AG04449 (cell line): Measurements from ENCODE around the gene CLCNKB.
"Not testable (repeated sequence)": the region's sequence is repeated elsewhere in the genome, so short reads cannot be mapped to it uniquely, and the experiment has no call there.

Source experiments
- CTCF ChIA-PET: fragments of 350-600 bp; formaldehyde crosslinking; extraction: SDS; loops from one replicate; lab custom pipeline; 2021; ENCODE audit warnings: antibody characterized with exemption; lab: Yijun Ruan, JAX
- POLR2A ChIA-PET: fragments of 400-600, 350-600 bp; formaldehyde crosslinking; extraction: SDS; loops from one replicate; lab custom pipeline; 2020; ENCODE audit warnings: antibody characterized with exemption, inconsistent platforms; lab: Yijun Ruan, JAX
- DNase-seq: peaks from one replicate; pipeline ENCODE4 v3.0.0-alpha.2; 2010; ENCODE audit warnings: low read depth, low spot score
- H3K4me3 ChIP-seq: 2 replicates; pipeline ENCODE4 v1.5.1; 2011; ENCODE audit warnings: low read depth, mild to moderate bottlenecking, control low read depth, low read length
- TF ChIP-seq, protein P1 (sequence below): IDR thresholded peaks from one replicate; pipeline ENCODE4 v1.5.1; 2011; ENCODE audit warnings: mild to moderate bottlenecking, moderate library complexity, low read length, control low read depth, inconsistent platforms; ENCODE audit not compliant: insufficient read depth; ENCODE audit errors: missing control alignments

CLCNKB gene

DNA sequence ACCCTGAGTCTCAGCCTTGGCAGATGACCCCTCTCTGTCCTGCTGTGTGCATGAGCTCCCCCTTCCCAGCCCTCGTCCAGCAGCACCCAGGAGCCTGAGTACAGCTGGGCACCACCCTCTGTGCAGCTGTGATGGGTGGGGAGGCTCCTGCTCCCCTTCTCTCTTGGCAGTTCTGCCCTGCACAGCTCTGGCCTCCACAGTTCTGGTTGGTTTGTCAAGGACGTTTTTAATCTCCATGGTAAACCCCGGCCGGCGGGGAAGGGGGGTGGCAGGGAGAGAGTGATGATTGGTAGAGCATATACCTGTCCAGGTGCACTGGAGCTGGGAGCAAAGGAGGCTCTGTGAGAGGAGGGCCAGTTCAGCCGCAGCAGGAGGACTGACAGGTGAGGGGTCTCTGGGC lies 21.9 kb upstream of the CLCNKB start, which contains the start of gene CLCNKA:
Gene CLCNKA (plus strand): TSS at position 356 of the 400 bp plus-strand sequence. CDS start 584 bp downstream, outside the sequence.
- TF ChIP-seq, protein P1, sequence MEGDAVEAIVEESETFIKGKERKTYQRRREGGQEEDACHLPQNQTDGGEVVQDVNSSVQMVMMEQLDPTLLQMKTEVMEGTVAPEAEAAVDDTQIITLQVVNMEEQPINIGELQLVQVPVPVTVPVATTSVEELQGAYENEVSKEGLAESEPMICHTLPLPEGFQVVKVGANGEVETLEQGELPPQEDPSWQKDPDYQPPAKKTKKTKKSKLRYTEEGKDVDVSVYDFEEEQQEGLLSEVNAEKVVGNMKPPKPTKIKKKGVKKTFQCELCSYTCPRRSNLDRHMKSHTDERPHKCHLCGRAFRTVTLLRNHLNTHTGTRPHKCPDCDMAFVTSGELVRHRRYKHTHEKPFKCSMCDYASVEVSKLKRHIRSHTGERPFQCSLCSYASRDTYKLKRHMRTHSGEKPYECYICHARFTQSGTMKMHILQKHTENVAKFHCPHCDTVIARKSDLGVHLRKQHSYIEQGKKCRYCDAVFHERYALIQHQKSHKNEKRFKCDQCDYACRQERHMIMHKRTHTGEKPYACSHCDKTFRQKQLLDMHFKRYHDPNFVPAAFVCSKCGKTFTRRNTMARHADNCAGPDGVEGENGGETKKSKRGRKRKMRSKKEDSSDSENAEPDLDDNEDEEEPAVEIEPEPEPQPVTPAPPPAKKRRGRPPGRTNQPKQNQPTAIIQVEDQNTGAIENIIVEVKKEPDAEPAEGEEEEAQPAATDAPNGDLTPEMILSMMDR, result no peak
- CTCF ChIA-PET, result interaction anchor here (1.1 to 8.1 kb wide), 2 partner anchors 14 to 230 kb away, joined by 4 to 97 read pairs; no protein-coding TSS in a partner anchor
- no peak within 1 kb of the TSS for H3K4me3 ChIP-seq
- POLR2A ChIA-PET, result no interaction called here
- DNase-seq, result no peak

DNA sequence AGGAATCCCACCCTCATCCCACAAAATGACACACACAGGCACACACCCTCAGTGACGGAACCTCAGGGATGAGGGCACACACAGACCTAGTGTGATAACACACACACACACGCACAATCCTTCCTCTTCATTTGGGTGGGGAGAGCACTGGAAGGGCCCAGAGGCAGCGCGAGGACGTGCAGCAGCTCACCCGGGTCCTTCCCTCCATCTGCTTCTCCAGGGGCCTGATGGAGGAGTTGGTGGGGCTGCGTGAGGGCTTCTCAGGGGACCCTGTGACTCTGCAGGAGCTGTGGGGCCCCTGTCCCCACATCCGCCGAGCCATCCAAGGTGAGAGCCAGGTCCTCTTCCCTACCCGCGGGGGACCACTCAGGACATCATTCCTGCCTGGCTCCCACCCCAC lies 21.2 kb upstream of the CLCNKB start:
- ChIA-PET CTCF (interaction anchor here (1.1 to 8.1 kb wide), 2 partner anchors 15 to 230 kb away, joined by 4 to 97 read pairs; no protein-coding TSS in a partner anchor), POLR2A (no interaction called here)
- no peak for DNase-seq
- H3K4me3 ChIP-seq, result no peak overlapping the region
- TF ChIP-seq, protein P1, result no peak

DNA sequence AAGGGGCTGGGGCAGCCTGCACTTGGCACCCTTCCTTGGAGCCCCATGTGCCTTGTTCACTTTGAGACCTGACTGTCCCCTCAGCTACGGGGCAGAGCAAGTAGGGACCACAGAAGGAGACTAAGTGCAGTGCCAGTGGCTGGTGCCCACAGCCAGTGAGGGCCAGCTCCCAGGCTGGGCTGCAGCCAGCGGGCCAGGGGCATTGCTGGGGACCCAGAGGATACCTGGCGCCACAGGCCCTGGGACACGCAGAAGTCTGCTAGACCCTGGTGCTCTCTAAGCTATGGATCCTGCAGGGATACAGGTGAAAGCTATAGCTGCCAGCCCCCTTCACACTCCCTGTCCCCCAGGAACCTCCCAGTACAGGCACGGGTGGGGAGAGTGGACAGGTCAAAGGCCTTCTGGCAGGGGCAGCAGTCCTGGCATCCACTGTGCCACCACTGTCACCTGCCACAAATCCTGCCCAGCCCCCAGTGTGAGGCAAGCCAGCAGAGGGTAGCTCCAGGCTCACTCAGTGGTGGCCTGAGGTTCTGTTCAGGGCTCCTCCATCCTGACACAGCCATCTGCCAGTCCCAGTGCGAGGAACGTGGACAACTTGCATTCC lies 20.4 kb upstream of the CLCNKB start:
- TF ChIP-seq, protein P1, result no peak
- no peak overlapping the region for H3K4me3 ChIP-seq
- ChIA-PET POLR2A (no interaction called here), CTCF (interaction anchor here (8.1 kb wide), 1 partner anchor 15 kb away, joined by 97 read pairs; no protein-coding TSS in a partner anchor)
- DNase-seq, result no peak

DNA sequence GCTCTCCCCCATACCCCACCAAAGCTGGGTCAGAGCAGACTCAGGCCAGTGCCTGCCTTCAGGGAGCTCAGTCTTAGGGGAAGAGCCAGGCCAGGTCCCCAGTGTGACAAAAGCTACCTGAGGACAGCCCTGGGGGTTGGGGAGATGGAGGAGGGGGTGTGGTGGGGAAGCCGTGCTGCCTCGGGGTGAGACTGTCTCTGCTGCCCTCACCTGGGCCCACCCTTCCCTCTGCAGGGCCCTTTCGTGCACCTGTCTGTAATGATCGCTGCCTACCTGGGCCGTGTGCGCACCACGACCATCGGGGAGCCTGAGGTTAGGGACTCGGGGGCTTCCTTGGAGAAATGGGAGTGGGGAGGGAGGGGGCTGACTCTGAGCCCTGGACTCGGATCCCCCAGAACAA lies 17.3 kb upstream of the CLCNKB start:
- POLR2A ChIA-PET, H3K4me3 ChIP-seq, DNase-seq: not testable (repeated sequence)
- CTCF ChIA-PET, result interaction anchor here (0.8 to 1.9 kb wide), 7 partner anchors 8 to 234 kb away, joined by 3 to 11 read pairs (median 5); partner anchors contain the start of gene HSPB7

DNA sequence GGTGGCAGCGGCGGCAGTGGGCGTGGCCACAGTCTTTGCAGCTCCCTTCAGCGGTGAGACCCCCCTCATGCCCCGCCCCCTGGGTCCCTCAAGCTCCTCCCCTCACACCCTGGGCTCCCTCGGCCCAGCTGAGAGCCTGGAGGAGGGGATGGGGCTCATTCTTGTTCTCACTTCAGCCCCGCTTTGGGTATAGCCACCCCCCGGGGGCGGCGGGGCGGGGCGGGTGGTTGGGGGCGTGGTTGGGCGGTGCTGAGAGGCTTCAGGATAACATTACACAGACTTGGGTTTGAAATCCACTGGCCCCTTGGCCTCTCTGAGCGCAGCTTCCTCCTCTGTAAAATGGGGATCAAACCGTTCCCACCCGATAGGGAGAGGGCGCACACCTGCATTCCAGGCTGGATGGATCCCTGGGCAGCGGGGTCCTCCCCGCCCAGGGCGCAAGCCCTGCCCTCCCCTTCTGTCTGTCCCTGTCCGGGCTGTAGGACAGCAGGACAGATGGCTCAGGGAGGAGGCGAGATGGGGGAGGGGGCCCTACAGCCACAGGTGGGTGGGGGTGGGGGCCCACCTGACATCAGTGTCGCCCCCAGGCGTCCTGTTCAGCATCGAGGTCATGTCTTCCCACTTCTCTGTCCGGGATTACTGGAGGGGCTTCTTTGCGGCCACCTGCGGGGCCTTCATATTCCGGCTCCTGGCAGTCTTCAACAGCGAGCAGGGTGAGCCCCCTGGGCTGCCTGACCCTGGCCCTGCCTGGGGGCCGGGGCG lies 16.7 kb upstream of the CLCNKB start:
- peak overlapping the region; percentile 10 for H3K4me3 ChIP-seq
- TF ChIP-seq, protein P1, result no peak
- DNase-seq, result no peak
- CTCF ChIA-PET, result interaction anchor here (0.8 to 1.7 kb wide), 3 partner anchors 9 to 235 kb away, joined by 3 to 5 read pairs (median 5); partner anchors contain the start of gene HSPB7
- POLR2A ChIA-PET, result no interaction called here

DNA sequence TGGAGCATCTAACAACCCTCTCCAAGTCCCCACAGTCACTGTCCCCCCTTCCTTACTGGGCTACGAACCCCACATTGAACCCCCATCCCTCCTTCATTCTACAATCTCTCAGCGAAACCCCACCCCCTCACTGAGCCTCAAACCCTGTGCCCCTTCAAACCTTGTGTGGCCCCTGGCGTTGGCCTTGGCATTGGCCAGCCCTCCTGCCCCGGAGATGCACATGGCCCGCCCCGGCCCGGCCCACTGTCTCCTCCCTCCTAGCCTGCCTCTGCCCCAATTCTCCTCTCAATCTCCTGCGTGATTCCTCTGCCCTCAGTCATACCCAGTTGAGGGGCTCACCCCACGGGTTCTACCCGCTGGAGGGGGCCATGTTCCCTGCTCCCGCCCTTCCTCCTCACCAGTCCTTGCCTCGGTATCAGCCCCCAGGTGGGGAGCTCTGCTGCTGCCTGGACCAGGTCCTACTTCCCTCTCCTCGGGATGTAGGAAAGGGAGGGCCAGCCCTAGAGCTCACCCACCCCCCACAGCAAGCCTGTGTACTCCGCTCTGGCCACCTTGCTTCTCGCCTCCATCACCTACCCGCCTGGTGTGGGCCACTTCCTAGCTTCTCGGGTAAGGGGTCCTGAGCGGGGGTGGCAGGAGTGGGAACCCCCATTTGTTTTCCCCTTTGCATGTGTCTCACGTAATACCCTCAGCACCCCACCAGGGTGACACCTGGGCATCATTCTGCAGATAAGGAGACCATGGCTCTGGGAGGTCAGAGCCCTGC lies 15.2 kb upstream of the CLCNKB start:
- ChIA-PET POLR2A (no interaction called here), CTCF (interaction anchor here (1.1 to 1.2 kb wide), 2 partner anchors 18 to 236 kb away, joined by 4 to 5 read pairs; no protein-coding TSS in a partner anchor)
- TF ChIP-seq, protein P1, result no peak
- H3K4me3 ChIP-seq, result no peak overlapping the region
- no peak for DNase-seq

DNA sequence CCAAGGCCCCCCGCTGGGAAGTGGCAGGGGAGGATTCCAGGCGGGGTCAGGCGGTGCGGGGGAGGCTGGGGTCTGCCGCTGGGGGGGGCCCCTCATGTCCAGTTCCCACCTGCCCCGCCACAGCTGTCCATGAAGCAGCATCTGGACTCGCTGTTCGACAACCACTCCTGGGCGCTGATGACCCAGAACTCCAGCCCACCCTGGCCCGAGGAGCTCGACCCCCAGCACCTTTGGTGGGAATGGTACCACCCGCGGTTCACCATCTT lies 14.6 kb upstream of the CLCNKB start:
- POLR2A ChIA-PET, result not testable (repeated sequence)
- CTCF ChIA-PET, result interaction anchor here (1.1 kb wide), 1 partner anchor 237 kb away, joined by 5 read pairs; no protein-coding TSS in a partner anchor

More for the DNA sequence above, 14.6 kb upstream of the CLCNKB start:
- H3K4me3 ChIP-seq, DNase-seq: not testable (repeated sequence)
